GM12865 (cell line): ENCODE measurements around the gene PTPN12.
"Not testable (repeated sequence)": the region's sequence is repeated elsewhere in the genome, so short reads cannot be mapped to it uniquely, and the experiment has no call there.

Experiments used
- DNase-seq: peaks from one replicate; pipeline ENCODE4 v3.0.0; 2010; ENCODE audit warnings: low read depth
- H3K4me3 ChIP-seq: 2 replicates; pipeline ENCODE4 v1.5.1; 2011; ENCODE audit warnings: mild to moderate bottlenecking, low read depth, low read length, control low read depth
- CTCF ChIP-seq: IDR thresholded peaks from 2 replicates; pipeline ENCODE4 v1.5.1; 2011; ENCODE audit warnings: low read length, control low read depth, low read depth, inconsistent platforms; ENCODE audit not compliant: insufficient read depth; ENCODE audit errors: missing control alignments

PTPN12 gene

GRCh38 chr7:77538281-77539212 is 1.5 kb downstream of the PTPN12 start:
- TF ChIP-seq CTCF: no peak
- peak overlapping the region; percentile 99 for H3K4me3 ChIP-seq
- DNase-seq: peak; percentile 41

GRCh38 chr7:77540402-77540822 is 3.3 kb downstream of the PTPN12 start:
- no peak for DNase-seq
- H3K4me3 ChIP-seq: no peak overlapping the region

GRCh38 chr7:77540993-77541392 is 3.9 kb downstream of the PTPN12 start:
- not testable (repeated sequence) for H3K4me3 ChIP-seq, DNase-seq

More at GRCh38 chr7:77540402-77540822, 3.3 kb downstream of the PTPN12 start:
- TF ChIP-seq CTCF: no peak

- no peak for DNase-seq
- no peak overlapping the region for H3K4me3 ChIP-seq
- TF ChIP-seq CTCF: no peak
These were observed 5.3 kb downstream of the PTPN12 start for GRCh38 chr7:77542409-77542808.

GRCh38 chr7:77542895-77543294 is 5.8 kb downstream of the PTPN12 start:
- H3K4me3 ChIP-seq: no peak overlapping the region
- DNase-seq: no peak
- no peak for TF ChIP-seq CTCF

GRCh38 chr7:77543910-77544309 is 6.8 kb downstream of the PTPN12 start:
- no peak for TF ChIP-seq CTCF
- H3K4me3 ChIP-seq: no peak overlapping the region
- DNase-seq: no peak

- H3K4me3 ChIP-seq: peak overlapping the region; percentile 7; the same call in 1 of the 2 replicates
- no peak for DNase-seq
- TF ChIP-seq CTCF: no peak
These were observed 7.4 kb downstream of the PTPN12 start for GRCh38 chr7:77544518-77544917.
